H1 (cell line): Measurements from ENCODE around the gene SARNP. TPM values are rescaled to one million over a fixed set of nuclear protein-coding genes. Genes with fewer than 3 reads are reported as not detected.

Source experiments
- CTCF ChIA-PET: fragments of 300-600 bp; sonication (Branson Sonifier 250); formaldehyde crosslinking; loops from one replicate; lab custom pipeline; 2021; ENCODE audit not compliant: partially characterized antibody; lab: Charles Lee
- POLR2A ChIA-PET: fragments of 300-600 bp; sonication (Branson Sonifier 250); formaldehyde crosslinking; loops from one replicate; lab custom pipeline; 2021; ENCODE audit warnings: inconsistent platforms; ENCODE audit not compliant: partially characterized antibody; lab: Charles Lee
- DNase-seq, 2 experiments: peaks; one replicate each; pipeline versions ENCODE4 v3.0.0 to v3.0.0-alpha.2; 2010 to 2022; ENCODE audit warnings: low spot score in 2 of 2, low read depth in 1 of 2, mixed read lengths in 1 of 2
- FAIRE-seq: peaks from 2 replicates; lab custom pipeline; 2011; peaks lifted over from hg19 to GRCh38; lab: Jason Lieb, UNC
- H2AFZ ChIP-seq: 2 replicates; pipeline ENCODE4 v1.8.1; 2012; ENCODE audit warnings: low read length, inconsistent platforms
- H2AK5ac ChIP-seq: 2 replicates; pipeline ENCODE4 v1.6.1; 2013; ENCODE audit warnings: low read depth, low read length
- H2BK120ac ChIP-seq: replicated peaks from 2 replicates; pipeline ENCODE3; 2013; ENCODE audit warnings: low read depth, low read length, inconsistent platforms
- H2BK12ac ChIP-seq: 2 replicates; pipeline ENCODE4 v1.6.1; 2013; ENCODE audit warnings: low read depth, low read length
- H2BK15ac ChIP-seq: 2 replicates; pipeline ENCODE4 v1.6.1; 2013; ENCODE audit warnings: low read length
- H2BK20ac ChIP-seq: 2 replicates; pipeline ENCODE4 v1.6.1; 2013; ENCODE audit warnings: low read length
- H2BK5ac ChIP-seq: 2 replicates; pipeline ENCODE4 v1.6.1; 2013; ENCODE audit warnings: low read depth, low read length
- H3K14ac ChIP-seq: 2 replicates; pipeline ENCODE4 v1.6.1; 2013; ENCODE audit warnings: inconsistent platforms; ENCODE audit not compliant: insufficient read length
- H3K18ac ChIP-seq: 2 replicates; pipeline ENCODE4 v1.6.1; 2013; ENCODE audit warnings: low read length; ENCODE audit errors: extremely low read depth
- H3K23ac ChIP-seq: 2 replicates; pipeline ENCODE4 v1.6.1; 2013; ENCODE audit warnings: inconsistent platforms; ENCODE audit not compliant: insufficient read length
- H3K23me2 ChIP-seq: 2 replicates; pipeline ENCODE4 v1.6.1; 2013; ENCODE audit warnings: low read depth, low read length
- H3K27ac ChIP-seq: 2 replicates; pipeline ENCODE4 v1.6.1; 2011; ENCODE audit warnings: low read depth, low read length, inconsistent platforms
- H3K27me3 ChIP-seq, 4 experiments: replicated peaks in 1 of 4; 1 replicate in 1 of 4; 2 replicates in 3 of 4; pipeline versions ENCODE4 v1.6.1 to v1.8.1; 2011 to 2013; ENCODE audit warnings: low read length in 3 of 4, mild to moderate bottlenecking in 3 of 4, inconsistent platforms in 2 of 4, mixed read lengths in 2 of 4, moderate library complexity in 1 of 4; ENCODE audit not compliant: control insufficient read depth in 3 of 4, insufficient read depth in 3 of 4; ENCODE audit errors: extremely low read depth in 1 of 4
- H3K36me3 ChIP-seq, 4 experiments: 2 replicates each; pipeline versions ENCODE4 v1.6.1 to v1.8.1; 2011 to 2013; ENCODE audit warnings: mild to moderate bottlenecking in 4 of 4, low read length in 3 of 4, moderate library complexity in 2 of 4, control low read depth in 1 of 4, inconsistent platforms in 1 of 4; ENCODE audit not compliant: insufficient read depth in 4 of 4, control insufficient read depth in 2 of 4
- H3K4ac ChIP-seq: replicated peaks from 2 replicates; pipeline ENCODE3; 2013; ENCODE audit warnings: low read length, low read depth, mixed read lengths, inconsistent platforms; ENCODE audit not compliant: insufficient read length
- H3K4me1 ChIP-seq, 4 experiments: replicated peaks in 1 of 4; 1 replicate in 1 of 4; 2 replicates in 3 of 4; pipeline versions ENCODE4 v1.6.1 to v1.8.1; 2011 to 2013; ENCODE audit warnings: low read length in 3 of 4, inconsistent platforms in 2 of 4, mixed read lengths in 1 of 4; ENCODE audit not compliant: insufficient read depth in 4 of 4, control insufficient read depth in 3 of 4
- H3K4me2 ChIP-seq, 2 experiments: 2 replicates each; pipeline versions ENCODE4 v1.6.1 to v1.8.1; 2011 to 2013; ENCODE audit warnings: low read depth in 2 of 2, low read length in 2 of 2, control low read depth in 1 of 2, inconsistent platforms in 1 of 2, mild to moderate bottlenecking in 1 of 2; ENCODE audit not compliant: insufficient read depth in 1 of 2
- H3K4me3 ChIP-seq, 4 experiments: fragments of 200-600, 300-600 bp in 1 of 4; sonication (generic), shearing (Covaris generic), sonication (Bioruptor Twin) in 1 of 4; 2 replicates each; pipeline versions ENCODE4 v1.5.1 to v1.8.1; 2011 to 2016; ENCODE audit warnings: low read length in 4 of 4, low read depth in 3 of 4, control low read depth in 2 of 4, inconsistent platforms in 2 of 4, mild to moderate bottlenecking in 2 of 4, mixed read lengths in 1 of 4, moderate library complexity in 1 of 4; ENCODE audit not compliant: insufficient read depth in 2 of 4; ENCODE audit errors: extremely low read depth in 1 of 4
- H3K56ac ChIP-seq: replicated peaks from 2 replicates; pipeline ENCODE3; 2013; ENCODE audit warnings: low read depth, mild to moderate bottlenecking, mixed read lengths, low read length, inconsistent platforms; ENCODE audit not compliant: insufficient read length
- H3K79me1 ChIP-seq: 2 replicates; pipeline ENCODE4 v1.6.1; 2013; ENCODE audit warnings: low read depth, low read length, control low read depth
- H3K79me2 ChIP-seq, 2 experiments: 2 replicates each; pipeline versions ENCODE4 v1.6.1 to v1.8.1; 2012 to 2013; ENCODE audit warnings: low read length in 2 of 2, mild to moderate bottlenecking in 2 of 2, inconsistent platforms in 1 of 2; ENCODE audit not compliant: insufficient read depth in 2 of 2, control insufficient read depth in 1 of 2
- H3K9ac ChIP-seq, 4 experiments: replicated peaks in 1 of 4; 1 replicate in 1 of 4; 2 replicates in 3 of 4; pipeline versions ENCODE4 v1.6.1 to v1.8.1; 2011 to 2013; ENCODE audit warnings: low read depth in 3 of 4, low read length in 3 of 4, control low read depth in 2 of 4, mild to moderate bottlenecking in 2 of 4, moderate library complexity in 2 of 4, inconsistent platforms in 1 of 4; ENCODE audit errors: extremely low read depth in 1 of 4
- H3K9me3 ChIP-seq, 2 experiments: 2 replicates each; pipeline versions ENCODE4 v1.6.1 to v1.8.1; 2012 to 2013; ENCODE audit warnings: mild to moderate bottlenecking in 2 of 2, moderate library complexity in 2 of 2, control low read depth in 1 of 2, inconsistent platforms in 1 of 2, low read depth in 1 of 2, low read length in 1 of 2, mixed read lengths in 1 of 2; ENCODE audit not compliant: insufficient read depth in 2 of 2
- H4K20me1 ChIP-seq, 2 experiments: replicated peaks in 1 of 2; 2 replicates each; pipeline versions ENCODE3 to v1.8.1; 2011 to 2013; ENCODE audit warnings: inconsistent platforms in 2 of 2, low read length in 2 of 2, mild to moderate bottlenecking in 1 of 2; ENCODE audit not compliant: insufficient read depth in 2 of 2, control insufficient read depth in 1 of 2
- H4K5ac ChIP-seq: 2 replicates; pipeline ENCODE4 v1.6.1; 2013; ENCODE audit warnings: low read length, low read depth, mixed read lengths, inconsistent platforms; ENCODE audit not compliant: insufficient read length
- H4K8ac ChIP-seq: 2 replicates; pipeline ENCODE4 v1.8.0; 2013; ENCODE audit warnings: mild to moderate bottlenecking, moderate library complexity, low read length, inconsistent platforms; ENCODE audit not compliant: insufficient read depth; ENCODE audit errors: extremely low read depth
- H4K91ac ChIP-seq: replicated peaks from 2 replicates; pipeline ENCODE3; 2013; ENCODE audit warnings: low read length, mixed read lengths, inconsistent platforms; ENCODE audit not compliant: insufficient read length
- CHD2 ChIP-seq: IDR thresholded peaks from 2 replicates; pipeline ENCODE4 v1.6.1; 2012; ENCODE audit warnings: low read length, improper control_type of control experiment
- HDAC2 ChIP-seq, 2 experiments: fragments of 300-600 bp in 1 of 2; sonication (generic) in 1 of 2; IDR thresholded peaks; 2 replicates each; pipeline ENCODE4 v1.6.1; 2011 to 2012; ENCODE audit warnings: low read depth in 2 of 2, low read length in 2 of 2, mild to moderate bottlenecking in 2 of 2, moderate library complexity in 2 of 2, borderline replicate concordance in 1 of 2, inconsistent platforms in 1 of 2
- PHF8 ChIP-seq: fragments of 200-600 bp; sonication (generic); conservative IDR thresholded peaks from 2 replicates; pipeline ENCODE4 v1.7.1; 2012; ENCODE audit warnings: low read depth, mild to moderate bottlenecking, inconsistent platforms, low read length, moderate library complexity
- POU5F1 ChIP-seq: IDR thresholded peaks from 2 replicates; pipeline ENCODE4 v1.6.1; 2011; ENCODE audit warnings: low read depth, mild to moderate bottlenecking, low read length, moderate library complexity
- RFX5 ChIP-seq: IDR thresholded peaks from 2 replicates; pipeline ENCODE4 v1.6.1; 2011; ENCODE audit warnings: low read depth, low read length, improper control_type of control experiment, borderline replicate concordance
- SIN3A ChIP-seq, 2 experiments: IDR thresholded peaks in 1 of 2; conservative IDR thresholded peaks in 1 of 2; 2 replicates each; pipeline ENCODE4 v1.6.1; 2011 to 2012; ENCODE audit warnings: low read length in 2 of 2, improper control_type of control experiment in 1 of 2, low read depth in 1 of 2, mild to moderate bottlenecking in 1 of 2
- SUZ12 ChIP-seq: fragments of 200-600 bp; sonication (generic); IDR thresholded peaks from 2 replicates; pipeline ENCODE4 v1.6.1; 2012; ENCODE audit warnings: mild to moderate bottlenecking, inconsistent platforms, low read length, moderate library complexity, mixed read lengths
- TAF7 ChIP-seq: optimal IDR thresholded peaks from 2 replicates; pipeline ENCODE3; 2011; ENCODE audit warnings: low read depth, mild to moderate bottlenecking, inconsistent platforms, low read length, moderate library complexity, borderline replicate concordance
- TBP ChIP-seq: IDR thresholded peaks from 2 replicates; pipeline ENCODE4 v1.6.1; 2011; ENCODE audit warnings: low read depth, low read length, improper control_type of control experiment
- WGBS, 2 experiments: shearing (Covaris generic) in 1 of 2; methylation state at CpG; one replicate each; pipeline versions ENCODE4 v1.1.6 to v1.1.7; 2013 to 2015; ENCODE audit warnings: low lambda C conversion rate in 2 of 2, mixed read lengths in 2 of 2, inconsistent platforms in 1 of 2, low coverage in 1 of 2, missing lambda C conversion rate in 1 of 2; ENCODE audit not compliant: insufficient replicate concordance in 2 of 2, insufficient coverage in 1 of 2, insufficient read length in 1 of 2; ENCODE audit errors: extremely low coverage in 1 of 2, missing lambda C conversion rate in 1 of 2; 5-methylcytosine and 5-hydroxymethylcytosine counted together
- polyA plus RNA-seq, 7 experiments: library from polyadenylated mRNA; depleted of rRNA in 3 of 7; stranded (reverse) in 5 of 7; unstranded in 2 of 7; fragments of >200 nt in 5 of 7; fragments of 200-250 nt in 2 of 7; gene quantifications; 1 replicate in 5 of 7; 2 replicates in 1 of 7; 4 replicates in 1 of 7; pipeline versions ENCODE4 v1.2.1 to v1.2.3, GENCODE V29; 2011 to 2013; ENCODE audit warnings: missing spikeins in 2 of 7, mixed read lengths in 2 of 7
- total RNA-seq: library from RNA; stranded (reverse); fragmentation: NEBNext Ultra II Directional; extraction: Animal tissue kit (Norgen Biotek cat#: 25700); gene quantifications from 2 replicates; pipeline ENCODE4 v1.2.1, GENCODE V29; 2021

The SARNP gene
- total and polyA plus RNA-seq, 2 of the 8 experiments (the other 6 are each of a cell fraction or from before 2014, with no cell fraction given): 114 to 226 TPM

DNA sequence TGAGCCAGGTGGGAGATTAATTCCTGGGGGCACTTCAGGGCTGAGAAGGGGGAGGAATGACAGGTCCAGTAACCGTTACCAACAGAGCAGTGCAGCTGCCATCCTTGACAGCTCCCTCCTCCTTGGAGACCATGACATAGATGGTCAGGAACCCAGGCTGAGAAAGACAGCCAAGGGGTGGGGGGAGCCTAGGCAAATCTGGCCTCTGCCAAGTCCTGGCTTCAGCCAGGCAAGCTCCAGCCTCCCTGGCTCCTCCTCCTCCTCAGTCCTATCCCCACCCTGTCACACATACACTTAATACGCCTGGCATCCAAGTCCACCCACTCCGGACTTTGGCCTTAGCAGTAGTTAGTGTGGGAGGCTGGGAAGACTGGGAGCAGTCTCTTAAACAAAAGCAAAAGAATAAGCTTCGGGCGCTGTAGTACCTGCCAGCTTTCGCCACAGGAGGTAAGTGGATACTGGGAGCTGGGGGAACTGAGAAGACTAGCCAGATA, 97.4 kb downstream of the SARNP start, which contains the start of gene RDH5:
RDH5 (plus strand) TSS at position 323 of the 494 bp plus-strand sequence. CDS start 792 bp downstream, outside the sequence.
- H3K27ac ChIP-seq: no peak within 1 kb of the TSS
- POLR2A ChIA-PET: interaction anchor here (0.8 to 8.3 kb wide), 4 partner anchors 8 to 27 kb away, joined by 3 to 103 read pairs (median 5); partner anchors contain the start of genes CD63 and ITGA7
- H4K8ac ChIP-seq: 0 out of 2 replicates have a peak within 1 kb of the TSS, but pooled peaks have one; percentile 7
- H3K4me3 ChIP-seq: no peak within 1 kb of the TSS
- no peaks in the 10 kb centered on the region for H3K27me3 ChIP-seq
- no peak within 1 kb of the TSS; a peak in 1 of 4 replicates for H3K4me2 ChIP-seq
- H3K23ac ChIP-seq: no peak within 1 kb of the TSS
- H2BK5ac ChIP-seq: no peak within 1 kb of the TSS
- H3K4me1 ChIP-seq: peaks cover 9 to 27% (median 19%) of the 10 kb centered on the region in 4 experiments
- H2AK5ac ChIP-seq: 0 out of 2 replicates have a peak within 1 kb of the TSS, but pooled peaks have one; percentile 19
- peaks cover 12% of the 10 kb centered on the region for H3K23me2 ChIP-seq
- H3K18ac ChIP-seq: no peak within 1 kb of the TSS
- H2BK12ac ChIP-seq: peak within 1 kb of the TSS; percentile 46; the same call in 1 of the 2 replicates
- H4K5ac ChIP-seq: no peak within 1 kb of the TSS
- peaks cover 3 to 11% (median 6%) of the 10 kb centered on the region in 4 experiments; a peak in 4 of 8 replicates for H3K36me3 ChIP-seq
- H3K9ac ChIP-seq: no peak within 1 kb of the TSS
- TF ChIP-seq POU5F1: no peak
- no peak for TF ChIP-seq HDAC2 (IDR thresholded peaks at IDR 0.05; ENCODE audit: borderline replicate concordance in 1 of 2, low read depth in 2 of 2, low read length in 2 of 2)
- TF ChIP-seq CHD2: no peak
- no peak for TF ChIP-seq SUZ12
- TF ChIP-seq TBP: no peak
- TF ChIP-seq SIN3A (conservative IDR thresholded peaks at IDR 0.05 in 1 of 2, IDR thresholded peaks at IDR 0.05 in 1 of 2; ENCODE audit: low read depth in 1 of 2, low read length in 2 of 2): no peak
- no peak for TF ChIP-seq PHF8
- no peak for TF ChIP-seq TAF7
- TF ChIP-seq RFX5: no peak
- peaks cover 5% of the 10 kb centered on the region for H3K79me1 ChIP-seq
- H3K56ac ChIP-seq: no peak within 1 kb of the TSS
- no peak within 1 kb of the TSS for H2BK15ac ChIP-seq
- peaks cover 0 to 9% of the 10 kb centered on the region in 2 experiments; a peak in 1 of 4 replicates for H3K79me2 ChIP-seq
- H2AFZ ChIP-seq: no peak within 1 kb of the TSS
- no peak within 1 kb of the TSS for H3K14ac ChIP-seq
- no peak within 1 kb of the TSS for H4K91ac ChIP-seq
- WGBS, 2 experiments: 96% methylated on average over 6 of the region's 6 CpGs; no CpG with 5 or more reads in 1 of the 2 experiments
- DNase-seq: no peak
- CTCF ChIA-PET: interaction anchor here (0.5 to 11.1 kb wide), 18 partner anchors 8 to 101 kb away, joined by 3 to 229 read pairs (median 4); partner anchors contain the start of genes CD63 and ITGA7
- H2BK120ac ChIP-seq: no peak within 1 kb of the TSS
- H2BK20ac ChIP-seq: no peak within 1 kb of the TSS; the same call in 1 of the 2 replicates
- peaks cover 4 to 5% of the 10 kb centered on the region in 2 experiments for H4K20me1 ChIP-seq
- H3K4ac ChIP-seq: no peak within 1 kb of the TSS
- FAIRE-seq: no peak
- H3K9me3 ChIP-seq: no peaks in the 10 kb centered on the region
